GM21723 (cell line): Measurements from ENCODE around the gene SLC22A2.

Experiments
- ATAC-seq: cut with Tn5 transposase; IDR thresholded peaks from one replicate; pipeline ENCODE4 v1.9.1; 2021; ENCODE audit warnings: mild to moderate bottlenecking, moderate library complexity; ENCODE audit not compliant: unreplicated experiment

SLC22A2 gene

GRCh38 chr6:160274871-160275510 is 16.4 kb upstream of the SLC22A2 start:
- ATAC-seq, result no peak

- no peak for ATAC-seq
Observed at GRCh38 chr6:160273750-160274149, 15.1 kb upstream of the SLC22A2 start.

GRCh38 chr6:160273196-160273595 is 14.6 kb upstream of the SLC22A2 start:
- ATAC-seq, result no peak

- no peak for ATAC-seq
Observed at GRCh38 chr6:160272707-160273106, 14.1 kb upstream of the SLC22A2 start.

GRCh38 chr6:160270347-160270746 is 11.7 kb upstream of the SLC22A2 start:
- no peak for ATAC-seq

- ATAC-seq, result no peak
Observed at GRCh38 chr6:160269771-160270170, 11.2 kb upstream of the SLC22A2 start.

- ATAC-seq, result no peak
Observed at GRCh38 chr6:160269023-160269521, 10.5 kb upstream of the SLC22A2 start.

GRCh38 chr6:160267102-160267501 is 8.5 kb upstream of the SLC22A2 start:
- no peak for ATAC-seq

- peak; percentile 71 for ATAC-seq
Observed at GRCh38 chr6:160265869-160266476, 7.4 kb upstream of the SLC22A2 start.

- ATAC-seq, result no peak
Observed at GRCh38 chr6:160264061-160264612, 5.5 kb upstream of the SLC22A2 start.

- ATAC-seq, result no peak
Observed at GRCh38 chr6:160263196-160263939, 4.7 kb upstream of the SLC22A2 start.

- no peak for ATAC-seq
Observed at GRCh38 chr6:160261991-160262680, 3.5 kb upstream of the SLC22A2 start.

GRCh38 chr6:160260803-160261450 is 2.3 kb upstream of the SLC22A2 start:
- ATAC-seq, result no peak

- ATAC-seq, result no peak
Observed at GRCh38 chr6:160260367-160260766, 1.7 kb upstream of the SLC22A2 start.

GRCh38 chr6:160259598-160259997 is 977 bp upstream of the SLC22A2 start:
- no peak for ATAC-seq

- ATAC-seq, result no peak
Observed at GRCh38 chr6:160259143-160259425, 463 bp upstream of the SLC22A2 start.

GRCh38 chr6:160256445-160256844 is 2.2 kb downstream of the SLC22A2 start:
- ATAC-seq, result no peak

- ATAC-seq, result no peak
Observed at GRCh38 chr6:160254467-160255312, 3.9 kb downstream of the SLC22A2 start.

GRCh38 chr6:160253714-160254113 is 4.9 kb downstream of the SLC22A2 start:
- ATAC-seq, result no peak

- ATAC-seq, result no peak
Observed at GRCh38 chr6:160253292-160253691, 5.3 kb downstream of the SLC22A2 start.
